GM12891 (cell line): Measurements from ENCODE around the gene C1orf216.

Experiments
- DNase-seq: peaks from one replicate; pipeline ENCODE4 v3.0.0; 2011; ENCODE audit warnings: low spot score; ENCODE audit not compliant: insufficient read length
- FAIRE-seq: peaks from 2 replicates; lab custom pipeline; 2011; peaks lifted over from hg19 to GRCh38; lab: Jason Lieb, UNC
- PAX5 ChIP-seq: IDR thresholded peaks from 2 replicates; pipeline ENCODE4 v1.6.1; 2011; ENCODE audit warnings: low read length, moderate library complexity, mild to moderate bottlenecking; ENCODE audit not compliant: insufficient read depth, severe bottlenecking
- POLR2A ChIP-seq: IDR thresholded peaks from 2 replicates; pipeline ENCODE4 v1.6.1; 2011; ENCODE audit warnings: low read depth, low read length, control low read depth
- POLR2AphosphoS5 ChIP-seq: IDR thresholded peaks from 2 replicates; pipeline ENCODE4 v1.6.1; 2011; ENCODE audit warnings: low read depth, low read length, control low read depth
- POU2F2 ChIP-seq: IDR thresholded peaks from 2 replicates; pipeline ENCODE4 v1.6.1; 2011; ENCODE audit warnings: low read depth, mild to moderate bottlenecking, control low read depth, low read length, moderate library complexity
- SPI1 ChIP-seq: IDR thresholded peaks from 2 replicates; pipeline ENCODE4 v1.6.1; 2011; ENCODE audit warnings: low read depth, low read length, control low read depth
- TAF1 ChIP-seq: IDR thresholded peaks from 2 replicates; pipeline ENCODE4 v1.6.1; 2011; ENCODE audit warnings: low read depth, low read length, control low read depth

The C1orf216 gene

DNA sequence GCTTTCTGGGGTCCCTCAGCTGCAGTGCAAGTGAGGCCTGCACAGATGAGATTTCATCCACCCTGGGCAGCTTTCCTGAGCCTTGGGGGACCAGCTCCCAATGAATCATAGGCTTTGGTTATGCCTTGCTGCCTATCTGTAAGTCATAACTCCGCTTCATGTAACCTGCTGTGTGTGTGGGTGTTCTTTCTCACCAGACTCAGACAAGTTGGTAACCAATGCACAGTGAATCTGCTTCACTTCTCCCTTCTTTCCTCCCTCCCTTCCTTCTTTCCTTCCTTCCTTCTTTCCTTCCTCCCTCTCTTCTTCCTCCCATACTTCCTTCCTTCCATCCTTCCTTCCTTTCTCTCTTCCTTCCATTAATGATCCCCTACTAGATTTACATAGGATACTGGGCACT is 42.9 kb downstream of the C1orf216 start:
- no peak for TF ChIP-seq POU2F2
- no peak for TF ChIP-seq SPI1
- no peak for TF ChIP-seq POLR2AphosphoS5
- no peak for TF ChIP-seq PAX5
- no peak for TF ChIP-seq POLR2A
- DNase-seq (no peak), FAIRE-seq (no peak)

DNA sequence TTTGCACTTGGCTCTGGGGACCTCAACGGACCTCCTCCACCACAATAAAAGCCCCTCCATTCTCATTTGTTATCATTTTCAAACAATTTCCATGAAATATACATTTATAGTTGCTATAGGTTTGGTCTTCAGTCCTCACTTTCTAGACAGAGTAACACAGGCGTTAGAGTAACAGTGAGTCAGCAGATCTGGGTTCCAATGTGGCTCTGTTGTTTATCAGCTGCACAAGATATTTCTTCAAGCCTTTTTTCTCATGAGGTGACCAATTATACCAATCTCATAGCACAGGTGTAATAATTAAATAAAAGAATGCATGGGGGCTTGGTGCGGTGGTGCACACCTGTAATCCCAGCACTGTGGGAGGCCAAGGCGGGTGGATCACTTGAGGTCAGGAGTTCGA is 44.6 kb downstream of the C1orf216 start:
- no peak for FAIRE-seq

DNA sequence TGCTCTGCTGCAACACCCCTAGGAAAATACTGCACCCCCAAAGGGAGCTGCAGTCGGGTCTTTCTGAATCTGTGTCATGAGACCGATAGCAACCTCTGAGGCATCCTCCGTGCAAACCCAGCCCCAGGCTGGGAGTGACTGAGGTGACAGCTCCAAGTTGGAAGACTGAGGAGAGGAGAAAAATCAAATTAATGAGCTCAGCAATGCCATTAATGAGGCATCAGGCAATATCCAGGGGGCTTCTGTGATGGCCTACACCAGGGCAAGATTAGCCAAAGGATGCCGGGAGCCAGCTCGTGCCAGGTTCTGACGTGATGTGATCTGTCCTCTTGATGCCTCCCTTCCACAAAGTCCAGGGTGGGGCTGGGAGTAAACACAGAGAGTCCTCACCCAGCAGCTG is 46.6 kb downstream of the C1orf216 start:
- no peak for TF ChIP-seq POLR2A
- no peak for TF ChIP-seq POLR2AphosphoS5
- TF ChIP-seq SPI1, result no peak
- no peak for TF ChIP-seq POU2F2
- TF ChIP-seq PAX5, result no peak
- no peak for TF ChIP-seq TAF1
- no peak for FAIRE-seq
- DNase-seq, result no peak

More for the DNA sequence above, 44.6 kb downstream of the C1orf216 start:
- DNase-seq, result no peak
- TF ChIP-seq SPI1, result no peak
- no peak for TF ChIP-seq PAX5
- no peak for TF ChIP-seq POLR2A
- no peak for TF ChIP-seq POLR2AphosphoS5
- TF ChIP-seq POU2F2, result no peak
- no peak for TF ChIP-seq TAF1

DNA sequence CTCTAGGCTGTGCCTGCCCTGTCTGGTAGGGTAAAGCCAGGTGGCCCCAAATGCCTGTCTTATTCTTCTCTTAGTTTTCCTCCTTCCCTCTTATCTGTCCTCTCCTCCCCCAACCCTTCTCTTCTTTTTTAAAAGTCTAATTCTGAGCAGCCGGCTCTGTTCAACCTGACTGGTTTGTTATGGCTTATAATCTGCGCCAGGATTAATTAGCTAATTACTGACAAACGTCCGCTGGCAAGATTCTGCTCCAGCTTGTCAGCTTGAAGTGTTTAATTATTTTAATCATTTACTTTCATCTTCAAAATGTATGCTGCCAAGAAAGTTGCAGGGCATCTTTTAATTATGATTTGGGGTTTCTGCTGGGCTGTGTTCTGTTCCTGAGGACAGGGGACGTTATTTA is 50.2 kb downstream of the C1orf216 start:
- TF ChIP-seq PAX5 (no peak), TAF1 (no peak), POU2F2 (no peak), POLR2A (no peak), SPI1 (no peak), POLR2AphosphoS5 (no peak)
- FAIRE-seq (no peak), DNase-seq (no peak)

DNA sequence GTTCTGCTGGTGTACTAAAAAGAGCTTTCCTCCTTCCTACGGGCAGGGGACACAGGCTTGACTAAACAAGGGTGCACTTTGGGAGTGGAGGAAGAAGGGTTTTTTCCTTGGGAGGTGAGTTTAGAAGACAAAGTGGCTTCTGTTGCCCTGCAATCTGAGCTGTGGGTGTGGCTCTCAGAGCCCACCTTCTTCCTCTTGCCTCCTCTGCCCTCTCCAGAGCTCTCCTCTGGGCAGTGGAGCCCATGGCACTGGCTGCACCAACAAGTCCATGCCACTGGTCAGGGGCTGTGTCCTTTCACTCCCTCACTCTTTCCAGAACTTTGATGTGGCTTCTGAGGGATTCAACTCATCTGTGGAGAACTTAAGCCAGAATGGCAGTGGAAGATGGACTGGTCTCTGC is 51.8 kb downstream of the C1orf216 start:
- TF ChIP-seq SPI1 (no peak), TAF1 (no peak), POU2F2 (no peak), POLR2AphosphoS5 (no peak), PAX5 (no peak), POLR2A (no peak)
- FAIRE-seq, result no peak
- no peak for DNase-seq

GRCh38 chr1:35666216-35666615 is 52.5 kb downstream of the C1orf216 start:
- DNase-seq, result no peak
- FAIRE-seq, result no peak
- TF ChIP-seq TAF1 (no peak), POU2F2 (no peak), POLR2A (no peak), POLR2AphosphoS5 (no peak), SPI1 (no peak), PAX5 (no peak)
